Measurements from ENCODE around the gene PROS1.
"Not testable (repeated sequence)": the region's sequence is repeated elsewhere in the genome, so short reads cannot be mapped to it uniquely, and the experiment has no call there.

The PROS1 gene

DNA sequence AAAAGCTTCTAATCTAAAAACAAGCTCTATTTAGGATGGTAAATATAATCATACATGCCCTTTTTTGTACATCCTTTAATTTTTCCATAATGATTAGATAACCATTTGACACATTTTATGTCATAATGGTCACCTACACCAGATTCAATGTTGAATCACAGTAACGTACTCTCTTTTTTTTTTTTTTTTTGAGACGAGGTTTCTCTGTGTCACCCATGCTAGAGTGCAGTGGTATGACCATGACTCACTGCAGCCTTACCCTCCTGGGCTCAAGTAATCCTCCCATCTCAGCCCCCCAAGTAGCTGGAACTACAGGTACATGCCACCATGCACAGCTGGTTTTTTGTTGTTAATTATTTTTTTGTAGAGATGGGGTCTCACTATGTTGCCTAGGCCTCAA lies 49.2 kb downstream of the PROS1 start:
- no peaks in the 10 kb centered on the region for H3K9me3 ChIP-seq (ENCODE audit: severe bottlenecking)
- H3K27me3 ChIP-seq (ENCODE audit: insufficient read depth, low read depth, severe bottlenecking) = no peaks in the 10 kb centered on the region
- H3K27ac ChIP-seq = no peak overlapping the region
- TF ChIP-seq, protein P1, sequence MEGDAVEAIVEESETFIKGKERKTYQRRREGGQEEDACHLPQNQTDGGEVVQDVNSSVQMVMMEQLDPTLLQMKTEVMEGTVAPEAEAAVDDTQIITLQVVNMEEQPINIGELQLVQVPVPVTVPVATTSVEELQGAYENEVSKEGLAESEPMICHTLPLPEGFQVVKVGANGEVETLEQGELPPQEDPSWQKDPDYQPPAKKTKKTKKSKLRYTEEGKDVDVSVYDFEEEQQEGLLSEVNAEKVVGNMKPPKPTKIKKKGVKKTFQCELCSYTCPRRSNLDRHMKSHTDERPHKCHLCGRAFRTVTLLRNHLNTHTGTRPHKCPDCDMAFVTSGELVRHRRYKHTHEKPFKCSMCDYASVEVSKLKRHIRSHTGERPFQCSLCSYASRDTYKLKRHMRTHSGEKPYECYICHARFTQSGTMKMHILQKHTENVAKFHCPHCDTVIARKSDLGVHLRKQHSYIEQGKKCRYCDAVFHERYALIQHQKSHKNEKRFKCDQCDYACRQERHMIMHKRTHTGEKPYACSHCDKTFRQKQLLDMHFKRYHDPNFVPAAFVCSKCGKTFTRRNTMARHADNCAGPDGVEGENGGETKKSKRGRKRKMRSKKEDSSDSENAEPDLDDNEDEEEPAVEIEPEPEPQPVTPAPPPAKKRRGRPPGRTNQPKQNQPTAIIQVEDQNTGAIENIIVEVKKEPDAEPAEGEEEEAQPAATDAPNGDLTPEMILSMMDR (IDR thresholded peaks at IDR 0.05; ENCODE audit: low read depth, low read length) = no peak
- H3K36me3 ChIP-seq = no peaks in the 10 kb centered on the region
- H3K4me3 ChIP-seq (ENCODE audit: low read depth, low read length) = no peak overlapping the region
- DNase-seq = no peak

DNA sequence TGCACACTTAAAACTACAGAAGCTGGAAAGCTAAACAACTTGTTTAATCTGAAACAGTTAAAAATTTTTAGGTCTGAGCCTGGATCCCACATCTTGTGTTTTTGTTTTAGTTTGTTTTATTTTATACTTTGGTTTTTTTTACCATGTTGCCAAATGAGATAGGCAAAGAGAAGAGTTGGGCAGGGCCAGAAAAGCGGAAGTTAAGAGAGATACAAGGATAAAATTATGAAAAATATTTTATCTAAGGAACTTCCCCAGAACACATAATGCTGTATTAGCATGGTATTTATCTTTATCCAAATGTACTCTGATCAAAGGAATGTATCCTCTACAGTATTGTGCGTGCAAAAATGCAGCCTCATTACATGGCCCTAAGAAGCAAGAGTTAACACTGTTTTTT lies 50.7 kb downstream of the PROS1 start:
- TF ChIP-seq, protein P1 (IDR thresholded peaks at IDR 0.05; ENCODE audit: low read depth, low read length) = no peak
- H3K27ac ChIP-seq = no peak overlapping the region
- no peaks in the 10 kb centered on the region for H3K9me3 ChIP-seq (ENCODE audit: severe bottlenecking)
- no peaks in the 10 kb centered on the region for H3K36me3 ChIP-seq
- no peak overlapping the region for H3K4me3 ChIP-seq (ENCODE audit: low read depth, low read length)
- DNase-seq = no peak
- H3K27me3 ChIP-seq (ENCODE audit: insufficient read depth, low read depth, severe bottlenecking) = no peaks in the 10 kb centered on the region

DNA sequence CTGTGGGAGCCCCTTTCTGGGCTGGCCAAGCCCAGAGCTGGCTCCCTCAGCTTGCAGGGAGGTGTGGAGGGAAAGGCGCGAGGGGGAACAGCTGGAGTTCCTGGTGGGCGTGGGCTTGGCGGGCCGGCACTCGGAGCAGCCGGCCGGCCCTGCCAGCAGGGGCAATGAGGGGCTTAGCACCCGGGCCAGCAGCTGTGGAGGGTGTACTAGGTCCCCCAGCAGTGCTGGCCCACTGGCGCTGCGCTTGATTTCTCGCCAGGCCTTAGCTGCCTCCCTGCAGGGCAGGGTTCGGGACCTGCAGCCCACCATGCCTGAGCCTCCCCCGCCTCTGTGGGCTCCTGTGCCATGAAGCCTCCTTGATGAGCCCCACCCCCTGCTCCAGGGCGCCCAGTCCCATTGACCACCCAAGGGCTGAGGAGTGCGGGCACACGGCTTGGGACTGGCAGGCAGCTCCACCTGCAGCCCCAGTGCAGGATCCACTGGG lies 56.1 kb downstream of the PROS1 start:
- DNase-seq; H3K9me3 ChIP-seq (ENCODE audit: severe bottlenecking); H3K4me3 ChIP-seq (ENCODE audit: low read depth, low read length); H3K27me3 ChIP-seq (ENCODE audit: insufficient read depth, low read depth, severe bottlenecking); H3K36me3 ChIP-seq; H3K27ac ChIP-seq: not testable (repeated sequence)

DNA sequence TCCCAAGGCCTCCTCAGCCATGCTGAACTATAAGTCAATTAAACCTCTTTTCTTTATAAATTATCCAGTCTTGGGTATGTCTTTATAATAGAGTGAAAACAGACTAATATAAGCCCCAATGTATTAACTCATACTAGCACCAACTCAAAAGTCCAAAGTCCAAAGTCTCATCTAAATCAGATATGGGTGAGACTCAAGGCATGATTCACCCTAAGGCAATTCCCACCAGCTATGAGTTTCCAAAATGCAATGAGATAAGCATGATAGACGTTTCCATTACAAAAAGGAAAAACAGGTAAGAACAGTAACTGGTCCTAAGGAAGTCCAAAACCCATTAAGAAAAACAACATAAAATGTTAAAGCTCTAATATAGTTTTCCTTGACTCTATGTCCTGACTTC lies 60.1 kb downstream of the PROS1 start:
- not testable (repeated sequence) for H3K27ac ChIP-seq; H3K9me3 ChIP-seq (ENCODE audit: severe bottlenecking); H3K4me3 ChIP-seq (ENCODE audit: low read depth, low read length); H3K36me3 ChIP-seq; H3K27me3 ChIP-seq (ENCODE audit: insufficient read depth, low read depth, severe bottlenecking); DNase-seq

DNA sequence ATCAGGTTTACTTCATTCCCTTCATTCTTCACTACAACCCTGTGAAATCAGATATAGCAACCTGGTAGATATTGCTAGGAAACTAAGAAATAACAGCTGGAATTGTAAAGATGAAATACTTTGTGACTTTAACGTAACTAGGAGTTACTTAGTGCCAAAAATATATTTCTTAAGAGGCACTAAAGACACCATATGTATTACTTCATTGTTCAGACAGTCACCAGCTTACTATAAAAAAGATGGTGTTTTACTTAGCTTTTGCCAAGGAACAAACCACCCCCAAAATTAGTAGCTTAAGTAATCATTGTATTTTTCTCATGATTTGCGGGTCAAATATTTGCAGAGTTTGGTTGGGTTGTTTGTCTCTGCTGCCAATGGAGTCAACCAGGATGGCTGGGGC lies 62.5 kb downstream of the PROS1 start:
- Histone ChIP-seq H3K27me3 (ENCODE audit: insufficient read depth, low read depth, severe bottlenecking) (no peaks in the 10 kb centered on the region), H3K9me3 (ENCODE audit: severe bottlenecking) (no peaks in the 10 kb centered on the region), H3K27ac (no peak overlapping the region), H3K4me3 (ENCODE audit: low read depth, low read length) (no peak overlapping the region), H3K36me3 (no peaks in the 10 kb centered on the region)
- DNase-seq = no peak
- TF ChIP-seq, protein P1 (IDR thresholded peaks at IDR 0.05; ENCODE audit: low read depth, low read length) = no peak

DNA sequence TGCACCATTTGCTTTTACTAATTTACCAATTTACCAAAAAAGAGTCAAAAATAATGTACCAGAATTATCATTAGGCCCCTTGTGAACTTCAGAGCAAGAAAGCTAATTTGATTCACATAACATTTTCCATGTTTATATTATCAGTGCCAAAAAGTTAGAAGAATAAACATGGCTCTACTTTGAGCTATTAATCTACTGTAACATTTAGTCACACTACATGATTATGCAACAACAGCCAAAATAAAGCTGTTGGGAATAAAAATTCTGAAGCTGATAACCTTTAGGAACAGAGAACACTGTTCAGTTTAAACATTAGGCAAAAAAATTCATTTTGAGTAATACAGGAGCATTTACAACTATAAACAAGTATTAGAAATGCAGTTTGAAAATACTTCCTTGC lies 63.6 kb downstream of the PROS1 start:
- no peaks in the 10 kb centered on the region for H3K9me3 ChIP-seq (ENCODE audit: severe bottlenecking)
- DNase-seq = no peak
- H3K36me3 ChIP-seq = no peaks in the 10 kb centered on the region
- H3K4me3 ChIP-seq (ENCODE audit: low read depth, low read length) = no peak overlapping the region
- no peaks in the 10 kb centered on the region for H3K27me3 ChIP-seq (ENCODE audit: insufficient read depth, low read depth, severe bottlenecking)
- H3K27ac ChIP-seq = no peak overlapping the region
- TF ChIP-seq, protein P1 (IDR thresholded peaks at IDR 0.05; ENCODE audit: low read depth, low read length) = no peak

DNA sequence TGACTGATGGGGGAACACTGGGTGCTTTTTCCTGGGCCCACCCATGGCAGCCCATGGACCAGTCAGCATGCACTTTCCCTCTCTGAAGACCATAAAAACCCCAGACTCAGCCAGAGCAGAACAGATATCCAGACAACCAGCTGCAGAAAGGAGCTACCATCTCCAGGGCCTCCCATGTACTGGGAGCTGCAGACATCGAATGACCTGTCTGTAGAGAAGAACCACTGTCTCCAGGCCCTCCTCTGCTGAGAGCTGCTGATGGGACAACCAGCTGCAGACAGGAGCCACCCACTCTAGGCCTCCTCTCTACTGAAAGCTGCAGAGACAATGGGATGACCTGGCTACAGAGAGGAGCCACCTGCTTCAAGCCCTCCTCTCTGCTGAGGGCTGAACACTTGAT lies 66.6 kb downstream of the PROS1 start:
- no peaks in the 10 kb centered on the region for H3K27me3 ChIP-seq (ENCODE audit: insufficient read depth, low read depth, severe bottlenecking)
- no peaks in the 10 kb centered on the region for H3K36me3 ChIP-seq
- TF ChIP-seq, protein P1 (IDR thresholded peaks at IDR 0.05; ENCODE audit: low read depth, low read length) = no peak
- no peak for DNase-seq
- no peak overlapping the region for H3K27ac ChIP-seq
- H3K9me3 ChIP-seq (ENCODE audit: severe bottlenecking) = no peaks in the 10 kb centered on the region
- no peak overlapping the region for H3K4me3 ChIP-seq (ENCODE audit: low read depth, low read length)

Data from WERI-Rb-1 (cell line).